ENCODE measurements around the gene CDK18. TPM values are rescaled to one million over a fixed set of nuclear protein-coding genes. Genes with fewer than 3 reads are reported as not detected.

The CDK18 gene
- total RNA-seq, 1 experiment from 2014 or later = 38.5 TPM

GRCh38 chr1:205578780-205579571, 74.5 kb downstream of the CDK18 start:
- H3K27me3 Mint-ChIP-seq (ENCODE audit: low read depth) = peaks cover 67% of the 10 kb centered on the region

More at GRCh38 chr1:205578780-205579571, 74.5 kb downstream of the CDK18 start:
- Histone ChIP-seq H2BK120ac (ENCODE audit: low read depth, low read length, poor library complexity, severe bottlenecking) (no peak overlapping the region), H4K91ac (ENCODE audit: insufficient read length, low read depth, low read length) (no peak overlapping the region), H3K23me2 (ENCODE audit: insufficient read length, low read depth, low read length, poor library complexity, severe bottlenecking) (no peaks in the 10 kb centered on the region), H3K18ac (ENCODE audit: insufficient read length, low read depth, low read length) (no peak overlapping the region), H3K56ac (ENCODE audit: insufficient read length, low read depth, low read length) (no peak overlapping the region), H2BK12ac (ENCODE audit: insufficient read length, low read depth, low read length) (no peak overlapping the region), H3K4me1 (ENCODE audit: insufficient read depth, low read length) (no peaks in the 10 kb centered on the region; the same call in 1 of the 2 replicates), H4K8ac (replicated peaks; ENCODE audit: insufficient read length, low read depth, low read length) (no peak overlapping the region), H2BK5ac (ENCODE audit: insufficient read length, low read length) (no peak overlapping the region), H3K79me2 (ENCODE audit: insufficient read depth, low read length) (no peaks in the 10 kb centered on the region), H3K9ac (ENCODE audit: extremely low read depth, insufficient read length, low read length) (no peak overlapping the region), H2BK20ac (ENCODE audit: low read depth, low read length, poor library complexity, severe bottlenecking) (no peak overlapping the region), H3K9me3 (ENCODE audit: control insufficient read depth, low read depth, low read length) (no peaks in the 10 kb centered on the region), H3K27ac (ENCODE audit: insufficient read length, low read depth, low read length) (no peak overlapping the region), H3T11ph (ENCODE audit: low read length) (no peak overlapping the region), H2AFZ (ENCODE audit: low read length) (no peak overlapping the region), H3K14ac (ENCODE audit: insufficient read depth, low read length) (no peak overlapping the region), H3K4me2 (ENCODE audit: insufficient read depth, insufficient read length, low read length) (no peak overlapping the region), H3K79me1 (ENCODE audit: insufficient read depth, low read depth, low read length, poor library complexity, severe bottlenecking) (no peaks in the 10 kb centered on the region), H2AK5ac (ENCODE audit: insufficient read length, low read length) (no peak overlapping the region), H4K5ac (ENCODE audit: insufficient read length, low read depth, low read length) (no peak overlapping the region), H3K4ac (ENCODE audit: low read depth, low read length) (no peak overlapping the region), H3K23ac (ENCODE audit: insufficient read length, low read depth, low read length) (no peak overlapping the region), H4K20me1 (ENCODE audit: control insufficient read depth, insufficient read depth, insufficient read length) (no peaks in the 10 kb centered on the region), H2BK15ac (ENCODE audit: low read depth, low read length) (no peak overlapping the region), H3K27me3 (ENCODE audit: insufficient read depth, low read length) (no peaks in the 10 kb centered on the region; the same call in 1 of the 2 replicates)
- no peaks in the 10 kb centered on the region for H3K36me3 Mint-ChIP-seq (ENCODE audit: insufficient read depth in 1 of 3, low read depth in 3 of 3)
- H3K4me3 Mint-ChIP-seq = no peak overlapping the region
- no CpG with 5 or more reads among the region's 9 CpGs for WGBS (ENCODE audit: extremely low coverage, insufficient read length, low lambda C conversion rate)
- H3K9me3 Mint-ChIP-seq = no peaks in the 10 kb centered on the region
- DNase-seq = peak; percentile 28
- TF ChIP-seq CTCF (conservative IDR thresholded peaks at IDR 0.05) = no peak
- no peak overlapping the region; a peak in 1 of 7 replicates for H3K27ac Mint-ChIP-seq
- peaks cover 17 to 25% of the 10 kb centered on the region in 2 experiments for H3K4me1 Mint-ChIP-seq
